ENCODE results near the gene RNF220. TPM values are rescaled to one million over a fixed set of nuclear protein-coding genes. Genes with fewer than 3 reads are reported as not detected.

RNF220 gene
- total RNA-seq, 2 donors from 2014 or later = 53.3 to 62.0 TPM

DNA sequence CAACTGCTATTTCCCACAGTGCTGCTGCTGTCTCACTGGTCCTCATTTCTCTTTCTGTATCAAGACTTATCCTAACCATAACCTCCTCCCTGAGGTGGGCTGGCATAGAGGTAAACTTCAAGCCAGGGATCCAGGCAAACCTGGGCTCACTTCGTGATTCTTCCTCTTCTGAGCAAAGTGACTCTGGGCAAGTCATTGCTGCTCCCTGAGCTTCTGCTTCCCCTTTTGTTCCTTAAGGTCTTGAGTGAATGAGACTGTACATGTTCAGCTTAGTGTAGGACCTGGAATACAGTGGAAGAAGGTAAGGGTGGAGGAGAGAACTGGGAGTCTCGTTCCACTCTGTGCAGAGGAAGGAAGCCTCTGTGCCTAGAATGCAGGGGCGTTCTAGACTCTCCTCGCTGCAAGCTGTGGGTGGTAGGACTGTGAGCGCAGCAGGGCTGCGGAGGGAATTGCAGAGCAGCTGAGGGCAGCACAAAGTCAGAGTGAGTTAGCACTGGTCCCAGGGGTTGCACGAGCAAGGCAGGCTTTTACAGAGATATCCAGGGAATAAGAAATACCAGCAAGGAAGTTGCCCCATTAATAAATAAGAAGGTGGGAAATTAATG, 38.6 kb upstream of the RNF220 start:
- intact Hi-C loops (cut with DNase I) = no loop called here
- TF ChIP-seq, protein P1, sequence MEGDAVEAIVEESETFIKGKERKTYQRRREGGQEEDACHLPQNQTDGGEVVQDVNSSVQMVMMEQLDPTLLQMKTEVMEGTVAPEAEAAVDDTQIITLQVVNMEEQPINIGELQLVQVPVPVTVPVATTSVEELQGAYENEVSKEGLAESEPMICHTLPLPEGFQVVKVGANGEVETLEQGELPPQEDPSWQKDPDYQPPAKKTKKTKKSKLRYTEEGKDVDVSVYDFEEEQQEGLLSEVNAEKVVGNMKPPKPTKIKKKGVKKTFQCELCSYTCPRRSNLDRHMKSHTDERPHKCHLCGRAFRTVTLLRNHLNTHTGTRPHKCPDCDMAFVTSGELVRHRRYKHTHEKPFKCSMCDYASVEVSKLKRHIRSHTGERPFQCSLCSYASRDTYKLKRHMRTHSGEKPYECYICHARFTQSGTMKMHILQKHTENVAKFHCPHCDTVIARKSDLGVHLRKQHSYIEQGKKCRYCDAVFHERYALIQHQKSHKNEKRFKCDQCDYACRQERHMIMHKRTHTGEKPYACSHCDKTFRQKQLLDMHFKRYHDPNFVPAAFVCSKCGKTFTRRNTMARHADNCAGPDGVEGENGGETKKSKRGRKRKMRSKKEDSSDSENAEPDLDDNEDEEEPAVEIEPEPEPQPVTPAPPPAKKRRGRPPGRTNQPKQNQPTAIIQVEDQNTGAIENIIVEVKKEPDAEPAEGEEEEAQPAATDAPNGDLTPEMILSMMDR (IDR thresholded peaks at IDR 0.05) = no peak
- H3K9me3 ChIP-seq = no peaks in the 10 kb centered on the region

DNA sequence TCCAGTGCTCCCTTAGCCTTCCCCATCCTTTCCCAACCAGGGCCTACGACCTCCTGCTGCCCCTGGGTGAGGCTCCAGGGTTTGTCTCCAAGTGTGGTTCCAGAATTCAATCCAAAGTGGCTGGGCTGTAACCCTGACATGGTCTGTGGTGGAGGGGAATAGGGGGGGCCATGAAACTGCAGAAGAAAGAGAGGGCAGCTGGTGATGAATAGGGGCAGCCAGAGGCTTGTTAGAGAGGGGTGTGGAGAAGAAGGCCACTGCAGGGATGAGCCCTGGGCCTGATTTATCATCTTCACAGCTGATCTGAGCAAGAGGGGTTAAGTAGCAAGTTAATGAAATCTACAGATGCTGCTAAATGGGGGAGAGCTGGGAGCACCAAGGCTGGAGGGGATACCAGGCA, 37.1 kb upstream of the RNF220 start:
- Histone ChIP-seq H3K9me3 (no peaks in the 10 kb centered on the region), H3K4me1 (no peaks in the 10 kb centered on the region), H3K36me3 (no peaks in the 10 kb centered on the region), H3K27me3 (no peaks in the 10 kb centered on the region), H3K9ac (ENCODE audit: low read depth in 2 of 2, low read length in 2 of 2) (no peak overlapping the region), H3K27ac (no peak overlapping the region), H3K4me3 (no peak overlapping the region)
- TF ChIP-seq, protein P1 (IDR thresholded peaks at IDR 0.05) = no peak
- intact Hi-C loops (cut with DNase I) = no loop called here
- no peak for DNase-seq

More for the DNA sequence above, 38.6 kb upstream of the RNF220 start:
- no peaks in the 10 kb centered on the region for H3K27me3 ChIP-seq
- H3K4me1 ChIP-seq = no peaks in the 10 kb centered on the region
- H3K9ac ChIP-seq (ENCODE audit: low read depth in 2 of 2, low read length in 2 of 2) = no peak overlapping the region
- no peak overlapping the region for H3K4me3 ChIP-seq
- DNase-seq = no peak
- H3K36me3 ChIP-seq = no peaks in the 10 kb centered on the region
- H3K27ac ChIP-seq = no peak overlapping the region

DNA sequence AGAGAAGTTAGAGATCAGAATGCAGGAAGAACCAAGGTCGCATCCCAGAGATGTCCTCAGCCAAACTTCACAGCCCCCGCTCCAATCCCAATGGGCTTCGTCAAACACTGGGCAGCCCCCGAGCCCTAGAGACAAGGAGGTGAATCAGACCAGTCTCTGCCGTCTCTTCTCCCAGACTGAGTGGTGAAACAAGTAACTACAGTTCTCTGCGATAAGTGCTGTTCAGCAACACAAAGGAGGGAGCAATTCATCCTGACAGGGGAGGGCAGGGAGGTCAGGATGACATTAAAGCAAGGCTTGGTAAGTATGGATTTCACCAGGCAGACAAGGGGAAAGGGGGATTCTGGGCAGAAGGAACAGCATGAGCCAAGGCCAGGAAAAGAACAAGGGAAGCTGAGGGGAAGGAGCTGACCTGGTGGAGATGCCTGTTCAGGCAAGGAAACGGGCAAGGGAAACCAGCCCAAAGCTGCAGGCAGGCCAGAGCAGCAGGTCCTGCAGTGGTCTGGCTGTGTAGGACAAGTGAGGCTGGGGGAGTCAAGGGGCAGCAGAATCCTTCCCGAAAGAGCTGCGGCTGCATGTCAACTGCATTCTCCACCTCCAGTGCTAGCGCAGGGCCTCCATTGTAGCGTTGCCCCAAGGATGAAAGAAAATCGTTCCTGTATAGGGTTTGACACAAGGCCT, 36.4 kb upstream of the RNF220 start:
- H3K27ac ChIP-seq = no peak overlapping the region
- intact Hi-C loops (cut with DNase I) = no loop called here
- no peaks in the 10 kb centered on the region for H3K27me3 ChIP-seq
- H3K9me3 ChIP-seq = no peaks in the 10 kb centered on the region
- no peak for DNase-seq
- H3K36me3 ChIP-seq = no peaks in the 10 kb centered on the region
- H3K4me1 ChIP-seq = no peaks in the 10 kb centered on the region
- TF ChIP-seq, protein P1 (IDR thresholded peaks at IDR 0.05) = no peak
- no peak overlapping the region for H3K9ac ChIP-seq (ENCODE audit: low read depth in 2 of 2, low read length in 2 of 2)
- H3K4me3 ChIP-seq = no peak overlapping the region

DNA sequence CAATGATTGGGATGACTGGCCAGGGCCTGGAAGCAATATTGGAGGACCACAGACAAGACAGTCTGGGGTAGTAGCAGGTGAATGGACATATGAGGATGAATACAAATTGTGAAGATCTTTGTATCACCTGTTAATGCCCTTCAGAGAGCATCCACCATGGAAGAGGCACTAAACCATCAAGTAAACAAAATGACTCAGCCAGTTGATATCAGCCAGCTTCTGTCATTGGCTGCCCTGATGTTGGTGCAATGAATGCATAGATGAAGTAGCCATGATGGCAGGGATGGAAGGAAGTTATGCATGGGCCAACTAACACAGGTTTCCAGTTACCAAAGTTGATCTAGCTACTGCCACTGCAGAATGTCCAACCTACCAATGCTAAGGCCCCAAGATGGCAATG, 33.8 kb upstream of the RNF220 start:
- intact Hi-C loops (cut with DNase I) = no loop called here
- DNase-seq = no peak
- H3K27ac ChIP-seq = no peak overlapping the region
- no peak overlapping the region for H3K4me3 ChIP-seq
- no peaks in the 10 kb centered on the region for H3K36me3 ChIP-seq
- TF ChIP-seq, protein P1 (IDR thresholded peaks at IDR 0.05) = no peak
- no peaks in the 10 kb centered on the region for H3K9me3 ChIP-seq
- H3K9ac ChIP-seq (ENCODE audit: low read depth in 2 of 2, low read length in 2 of 2) = no peak overlapping the region
- no peaks in the 10 kb centered on the region for H3K4me1 ChIP-seq
- H3K27me3 ChIP-seq = no peaks in the 10 kb centered on the region

DNA sequence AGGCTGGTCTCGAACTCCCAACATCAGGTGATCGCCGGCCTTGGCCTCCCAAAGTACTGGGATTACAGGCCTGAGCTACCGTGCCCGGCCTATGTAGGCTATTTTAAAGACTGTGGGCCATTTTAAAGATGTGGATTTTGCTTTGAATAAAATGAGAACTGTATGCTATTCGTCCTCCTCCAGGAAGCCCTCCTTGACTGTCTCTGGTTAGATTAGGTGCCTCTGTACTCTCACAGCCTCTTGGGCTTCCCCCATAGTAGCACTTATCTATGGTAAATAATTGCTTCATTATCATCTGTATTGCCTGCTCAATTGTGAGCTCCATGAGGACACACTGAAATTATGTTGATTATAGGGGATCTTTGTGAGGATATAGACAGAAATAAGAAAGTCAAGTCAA, 29.5 kb upstream of the RNF220 start:
- TF ChIP-seq, protein P1 (IDR thresholded peaks at IDR 0.05) = no peak
- H3K9ac ChIP-seq (ENCODE audit: low read depth in 2 of 2, low read length in 2 of 2) = no peak overlapping the region
- no peak overlapping the region for H3K27ac ChIP-seq
- DNase-seq = no peak
- no peaks in the 10 kb centered on the region for H3K9me3 ChIP-seq
- H3K27me3 ChIP-seq = no peaks in the 10 kb centered on the region
- intact Hi-C loops (cut with DNase I) = no loop called here
- H3K36me3 ChIP-seq = no peaks in the 10 kb centered on the region
- no peaks in the 10 kb centered on the region for H3K4me1 ChIP-seq
- no peak overlapping the region for H3K4me3 ChIP-seq

Measured in colonic mucosa (tissue), 4 donors.